T-cell (primary cell): ENCODE results near the gene HOXD12. TPM values are rescaled to one million over a fixed set of nuclear protein-coding genes. Genes with fewer than 3 reads are reported as not detected.

Source experiments
- ATAC-seq, 4 experiments: fragments of 200-7000 bp in 3 of 4; fragments of 150-1000 bp in 1 of 4; cut with Tn5 transposase; replicated peaks in 1 of 4; 1 replicate in 3 of 4; 2 replicates in 1 of 4; pipeline ENCODE4 v1.10.0; 2021; ENCODE audit warnings: moderate library complexity in 3 of 4, mild to moderate bottlenecking in 2 of 4, moderate number of reproducible peaks in 1 of 4
- CTCF ChIA-PET, 2 donors: fragments of 300-600 bp; sonication (Branson Sonifier 250); formaldehyde crosslinking; loops; one replicate each; lab custom pipeline; 2022; ENCODE audit warnings: antibody characterized with exemption in 2 of 2; lab: Charles Lee
- POLR2A ChIA-PET, 2 donors: fragments of 300-600 bp; sonication (Branson Sonifier 250); formaldehyde crosslinking; loops; one replicate each; lab custom pipeline; 2022; ENCODE audit warnings: antibody characterized with exemption in 2 of 2; lab: Charles Lee
- DNase-seq, 35 experiments: peaks; one replicate each; pipeline versions ENCODE4 v3.0.0 to v3.0.0-alpha.2; 2013 to 2023
- H3K27ac ChIP-seq: one replicate; pipeline ENCODE4 v1.5.1; 2013; ENCODE audit warnings: low read length
- H3K27me3 ChIP-seq, 2 experiments: replicated peaks in 1 of 2; 1 replicate in 1 of 2; 2 replicates in 1 of 2; pipeline versions ENCODE4 v1.6.1 to v1.7.0; 2013; ENCODE audit warnings: low read length in 1 of 2, mixed read lengths in 1 of 2; ENCODE audit not compliant: control insufficient read depth in 2 of 2, insufficient read depth in 2 of 2; ENCODE audit errors: extremely low read depth in 1 of 2
- H3K36me3 ChIP-seq, 2 donors: 1 replicate in 1 of 2; 2 replicates in 1 of 2; pipeline versions ENCODE4 v1.6.1 to v1.7.0; 2013; ENCODE audit warnings: low read length in 1 of 2; ENCODE audit not compliant: control insufficient read depth in 2 of 2, insufficient read depth in 1 of 2; ENCODE audit errors: extremely low read depth in 1 of 2
- H3K4me1 ChIP-seq, 2 experiments: 1 replicate in 1 of 2; 2 replicates in 1 of 2; pipeline versions ENCODE4 v1.6.1 to v1.7.0; 2013; ENCODE audit warnings: low read length in 2 of 2, mixed read lengths in 1 of 2; ENCODE audit not compliant: insufficient read depth in 2 of 2, control insufficient read depth in 1 of 2; ENCODE audit errors: extremely low read depth in 1 of 2
- H3K4me3 ChIP-seq, 2 donors: 1 replicate in 1 of 2; 2 replicates in 1 of 2; pipeline versions ENCODE4 v1.5.1 to v1.7.0; 2013; ENCODE audit warnings: mild to moderate bottlenecking in 2 of 2, low read length in 1 of 2, moderate library complexity in 1 of 2; ENCODE audit not compliant: control insufficient read depth in 1 of 2; ENCODE audit errors: extremely low read depth in 1 of 2
- H3K9me3 ChIP-seq: 2 replicates; pipeline ENCODE4 v1.7.0; 2013
- H3K27ac Mint-ChIP-seq, 2 donors: one replicate each; pipeline ENCODE4 v1.8.0; 2020 to 2021; ENCODE audit warnings: mild to moderate bottlenecking in 2 of 2, mixed read lengths in 2 of 2
- H3K27me3 Mint-ChIP-seq, 2 donors: one replicate each; pipeline ENCODE4 v1.8.0; 2021 to 2022; ENCODE audit warnings: mixed read lengths in 2 of 2
- H3K36me3 Mint-ChIP-seq: one replicate; pipeline ENCODE4 v1.8.0; 2021; ENCODE audit warnings: mixed read lengths
- H3K4me1 Mint-ChIP-seq, 3 donors: one replicate each; pipeline ENCODE4 v1.8.0; 2020 to 2022; ENCODE audit warnings: mixed read lengths in 3 of 3, mild to moderate bottlenecking in 1 of 3
- H3K4me3 Mint-ChIP-seq, 3 donors: one replicate each; pipeline ENCODE4 v1.8.0; 2020 to 2022; ENCODE audit warnings: mild to moderate bottlenecking in 3 of 3, mixed read lengths in 3 of 3, moderate library complexity in 3 of 3
- H3K9me3 Mint-ChIP-seq, 3 donors: one replicate each; pipeline ENCODE4 v1.8.0; 2020 to 2022; ENCODE audit warnings: mixed read lengths in 3 of 3
- WGBS: methylation state at CpG from one replicate; pipeline ENCODE4 v1.1.5; 2013; ENCODE audit warnings: missing lambda C conversion rate; ENCODE audit not compliant: insufficient coverage; 5-methylcytosine and 5-hydroxymethylcytosine counted together
- total RNA-seq, 35 experiments: library from RNA in 6 of 35; stranded (reverse) in 6 of 35; fragments of 120-200 nt in 1 of 35; gene quantifications; one replicate each; pipeline versions ENCODE4 v1.2.1 to v1.2.4 and lab custom pipeline; 2013 to 2026

Gene HOXD12
- total RNA-seq, 5 donors from 2014 or later (not counting 1 experiment from before 2014, with no cell fraction given), result not detected

DNA sequence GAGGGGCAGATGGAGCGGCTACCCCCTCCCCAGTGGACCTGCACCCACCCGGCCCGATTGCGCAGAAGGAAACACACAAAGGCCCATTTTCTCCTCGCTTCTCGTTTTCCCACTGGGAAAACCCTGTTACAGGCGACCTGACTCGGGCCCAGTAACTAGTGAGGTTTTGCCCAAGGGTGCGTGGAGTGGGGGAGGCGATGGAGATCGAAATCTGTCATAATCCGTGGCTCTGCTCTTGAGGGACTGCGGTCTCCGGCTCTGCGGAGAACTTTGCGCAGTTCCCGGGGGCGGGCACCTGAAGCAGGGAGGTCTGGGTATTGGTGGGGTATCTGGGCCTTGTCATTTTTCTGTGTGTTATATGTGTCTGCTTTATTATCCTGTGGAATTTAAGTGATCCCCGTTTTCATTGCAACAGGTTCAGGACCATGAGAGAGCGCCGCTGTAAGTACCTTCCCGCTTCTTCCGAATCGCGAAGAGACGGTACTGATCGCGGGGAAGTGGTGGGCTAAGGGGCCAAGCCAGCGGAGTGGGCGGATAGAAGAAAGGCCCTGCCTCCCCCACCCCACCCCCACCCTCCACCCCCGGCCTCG, 47.7 kb downstream of the HOXD12 start:
- H3K27ac ChIP-seq, result no peak overlapping the region
- H3K4me3 Mint-ChIP-seq, result no peak overlapping the region
- peaks cover 4 to 12% (median 7%) of the 10 kb centered on the region in 3 donors for H3K4me1 Mint-ChIP-seq
- WGBS, result 18% methylated on average over 12 of the region's 32 CpGs
- POLR2A ChIA-PET, result no interaction called here
- peaks cover 21 to 84% of the 10 kb centered on the region in 2 experiments for H3K27me3 ChIP-seq
- no peak overlapping the region for H3K4me3 ChIP-seq
- no peaks in the 10 kb centered on the region for H3K9me3 ChIP-seq
- CTCF ChIA-PET, result interaction anchor here in 1 of 2 donors (0.6 kb wide), 1 partner anchor 8 kb away, joined by 3 read pairs; no protein-coding TSS in a partner anchor
- peaks cover 0 to 4% of the 10 kb centered on the region in 2 experiments for H3K4me1 ChIP-seq
- ATAC-seq (no peak), DNase-seq (no peak)
- no peaks in the 10 kb centered on the region for H3K36me3 Mint-ChIP-seq
- no peaks in the 10 kb centered on the region for H3K9me3 Mint-ChIP-seq
- H3K27ac Mint-ChIP-seq, result peak overlapping the region in 1 of 2 donors; percentile 36
- peaks cover 81 to 95% of the 10 kb centered on the region in 2 donors for H3K27me3 Mint-ChIP-seq
- H3K36me3 ChIP-seq, result no peaks in the 10 kb centered on the region

DNA sequence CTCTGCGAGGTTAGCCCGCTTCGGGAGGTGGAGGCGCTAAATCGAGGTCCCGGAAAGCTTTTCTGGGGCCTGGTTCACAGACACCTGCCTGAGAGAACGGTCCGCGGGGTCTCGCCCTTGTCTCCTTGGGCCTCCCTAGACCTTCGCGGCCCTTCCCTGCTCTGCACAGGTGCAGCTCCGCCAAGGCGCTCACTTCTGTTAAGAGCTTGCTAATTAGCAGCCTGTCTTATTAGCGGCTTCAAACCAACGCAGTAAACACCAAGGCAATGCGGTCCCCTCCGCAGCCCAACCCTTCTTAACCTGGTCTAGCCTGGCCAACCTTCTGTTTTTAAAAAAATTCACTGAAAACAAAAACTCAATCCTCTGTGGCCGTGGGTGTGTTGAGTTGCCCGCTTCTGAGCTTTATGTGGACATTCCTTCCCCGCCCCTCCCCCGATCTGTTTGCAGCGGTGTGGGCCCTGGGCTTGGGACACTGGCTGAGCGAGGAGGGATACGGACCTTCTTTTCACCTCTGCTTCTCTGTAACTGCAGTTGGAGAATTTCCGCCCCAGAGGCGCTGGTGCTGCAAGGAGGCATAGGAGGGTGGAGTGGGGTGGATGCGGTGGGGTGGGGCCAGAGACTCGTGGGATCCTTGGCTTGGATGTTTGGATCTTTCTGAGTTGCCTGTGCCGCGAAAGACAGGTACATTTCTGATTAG, 48.4 kb downstream of the HOXD12 start:
- CTCF ChIA-PET, result no interaction called here
- Mint-ChIP-seq H3K27ac (no peak overlapping the region), H3K4me3 (no peak overlapping the region)

DNA sequence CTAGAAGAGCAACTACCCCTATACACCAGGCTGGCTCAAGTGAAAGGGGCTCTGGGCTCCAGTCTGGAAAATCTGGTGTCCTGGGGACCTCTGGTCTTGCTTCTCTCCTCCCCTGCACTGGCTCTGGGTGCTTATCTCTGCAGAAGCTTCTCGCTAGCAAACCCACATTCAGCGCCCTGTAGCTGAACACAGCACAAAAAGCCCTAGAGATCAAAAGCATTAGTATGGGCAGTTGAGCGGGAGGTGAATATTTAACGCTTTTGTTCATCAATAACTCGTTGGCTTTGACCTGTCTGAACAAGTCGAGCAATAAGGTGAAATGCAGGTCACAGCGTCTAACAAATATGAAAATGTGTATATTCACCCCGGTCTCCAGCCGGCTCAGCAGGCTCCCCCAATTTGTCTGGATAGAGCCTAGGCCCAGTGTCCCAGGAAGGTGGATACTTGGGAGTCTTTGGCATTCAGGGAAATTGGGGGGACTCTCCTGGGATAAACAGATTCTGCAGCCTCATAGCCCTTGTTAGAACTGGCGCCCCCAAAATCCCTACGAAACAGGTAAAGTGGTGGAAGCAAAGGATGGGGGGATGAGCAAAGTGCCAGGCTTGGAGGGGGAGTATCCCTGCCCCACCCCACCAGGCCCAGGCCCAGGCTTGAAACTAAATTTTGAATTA, 49.3 kb downstream of the HOXD12 start:
- Histone ChIP-seq H3K27me3 (peaks cover 19 to 80% of the 10 kb centered on the region in 2 experiments), H3K9me3 (no peaks in the 10 kb centered on the region), H3K27ac (no peak overlapping the region), H3K4me3 (no peak overlapping the region), H3K36me3 (no peaks in the 10 kb centered on the region), H3K4me1 (peaks cover 0 to 7% of the 10 kb centered on the region in 2 experiments)
- no peaks in the 10 kb centered on the region for H3K9me3 Mint-ChIP-seq
- no peak overlapping the region for H3K27ac Mint-ChIP-seq
- CTCF ChIA-PET, result no interaction called here
- H3K27me3 Mint-ChIP-seq, result peaks cover 78 to 92% of the 10 kb centered on the region in 2 donors
- DNase-seq (no peak), ATAC-seq (no peak)
- H3K4me3 Mint-ChIP-seq, result no peak overlapping the region
- H3K36me3 Mint-ChIP-seq, result no peaks in the 10 kb centered on the region
- POLR2A ChIA-PET, result no interaction called here
- H3K4me1 Mint-ChIP-seq, result peaks cover 4 to 12% (median 7%) of the 10 kb centered on the region in 3 donors
- 43% methylated on average over 7 of the region's 11 CpGs for WGBS

More for the DNA sequence above, 48.4 kb downstream of the HOXD12 start:
- H3K27ac ChIP-seq, result no peak overlapping the region
- ATAC-seq, result no peak
- H3K36me3 Mint-ChIP-seq, result no peaks in the 10 kb centered on the region
- H3K36me3 ChIP-seq, result no peaks in the 10 kb centered on the region
- no peak for DNase-seq
- H3K4me1 Mint-ChIP-seq, result peaks cover 4 to 12% (median 7%) of the 10 kb centered on the region in 3 donors
- no peaks in the 10 kb centered on the region for H3K9me3 Mint-ChIP-seq
- POLR2A ChIA-PET, result no interaction called here
- H3K27me3 ChIP-seq, result peaks cover 21 to 84% of the 10 kb centered on the region in 2 experiments
- 13% methylated on average over 25 of the region's 31 CpGs for WGBS
- H3K4me1 ChIP-seq, result peaks cover 0 to 7% of the 10 kb centered on the region in 2 experiments
- no peak overlapping the region for H3K4me3 ChIP-seq
- no peaks in the 10 kb centered on the region for H3K9me3 ChIP-seq
- H3K27me3 Mint-ChIP-seq, result peaks cover 79 to 94% of the 10 kb centered on the region in 2 donors

DNA sequence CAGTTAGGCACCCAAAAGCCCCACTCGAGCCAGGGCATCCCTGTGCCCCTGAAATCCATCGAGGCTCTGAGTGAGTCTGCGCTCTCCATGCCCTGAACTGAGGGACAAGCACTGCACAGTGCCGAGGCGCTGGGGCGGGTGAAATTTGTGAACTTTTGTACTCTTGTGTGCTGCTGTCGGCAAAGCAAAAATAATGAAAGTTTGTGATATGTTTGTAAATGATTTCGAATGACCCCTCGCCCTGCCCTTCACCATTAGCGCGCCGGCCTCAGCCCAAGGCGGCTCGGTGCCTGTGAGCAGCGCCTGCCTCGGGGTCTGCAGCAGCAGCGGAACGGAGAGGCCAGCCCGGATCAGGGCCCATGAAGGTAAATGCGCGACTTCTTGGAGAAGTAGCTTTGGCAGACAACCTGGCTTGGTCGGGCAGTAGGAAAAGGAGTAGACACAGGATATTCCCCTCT, 49.9 kb downstream of the HOXD12 start:
- POLR2A ChIA-PET, result no interaction called here
- WGBS, result 19% methylated on average over 20 of the region's 22 CpGs
- no peak overlapping the region for H3K4me3 Mint-ChIP-seq
- Histone ChIP-seq H3K9me3 (no peaks in the 10 kb centered on the region), H3K36me3 (no peaks in the 10 kb centered on the region), H3K4me1 (peaks cover 0 to 7% of the 10 kb centered on the region in 2 experiments), H3K27me3 (peaks cover 16 to 76% of the 10 kb centered on the region in 2 experiments), H3K27ac (no peak overlapping the region), H3K4me3 (no peak overlapping the region)
- no peak overlapping the region for H3K27ac Mint-ChIP-seq
- H3K4me1 Mint-ChIP-seq, result peaks cover 4 to 12% (median 7%) of the 10 kb centered on the region in 3 donors
- H3K27me3 Mint-ChIP-seq, result peaks cover 78 to 93% of the 10 kb centered on the region in 2 donors
- ATAC-seq (no peak), DNase-seq (no peak)
- CTCF ChIA-PET, result no interaction called here
- H3K36me3 Mint-ChIP-seq, result no peaks in the 10 kb centered on the region
- H3K9me3 Mint-ChIP-seq, result no peaks in the 10 kb centered on the region

DNA sequence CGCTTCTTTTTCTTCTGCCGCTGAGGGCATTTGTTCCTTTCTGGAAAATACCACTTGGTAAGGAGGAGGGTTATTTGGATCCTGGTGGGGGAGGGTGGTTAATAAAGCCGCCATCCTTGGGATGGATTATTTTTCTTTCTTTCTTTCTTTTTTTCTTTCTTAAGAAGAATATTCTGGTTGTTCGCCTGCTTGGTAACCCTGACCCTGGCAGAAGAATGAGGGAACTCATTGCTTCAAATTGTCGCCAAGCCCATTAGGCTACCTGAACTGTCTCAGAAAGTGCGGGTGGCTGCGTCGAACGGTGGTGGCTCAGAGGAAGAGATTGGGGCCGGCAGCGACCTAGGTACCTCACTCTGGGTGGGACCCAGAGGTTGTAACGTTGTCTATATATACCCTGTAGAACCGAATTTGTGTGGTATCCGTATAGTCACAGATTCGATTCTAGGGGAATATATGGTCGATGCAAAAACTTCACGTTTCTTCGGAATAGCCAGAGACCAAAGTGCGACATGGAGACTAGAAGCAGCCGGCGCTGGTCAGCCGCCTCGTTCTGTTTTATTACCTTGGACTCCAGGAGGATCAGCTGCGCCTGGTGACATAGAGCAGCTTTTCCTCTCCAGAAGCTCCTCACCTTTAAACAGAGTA, 50.5 kb downstream of the HOXD12 start:
- Mint-ChIP-seq H3K36me3 (no peaks in the 10 kb centered on the region), H3K27me3 (peaks cover 78 to 92% of the 10 kb centered on the region in 2 donors), H3K4me1 (peaks cover 4 to 12% (median 7%) of the 10 kb centered on the region in 3 donors), H3K9me3 (no peaks in the 10 kb centered on the region), H3K27ac (peak overlapping the region in 1 of 2 donors; percentile 50), H3K4me3 (no peak overlapping the region)
- POLR2A ChIA-PET, result interaction anchor here in 1 of 2 donors (0.6 kb wide), 1 partner anchor 11 kb away, joined by 3 read pairs; no protein-coding TSS in a partner anchor
- WGBS, result 26% methylated on average over 15 of the region's 24 CpGs
- H3K4me1 ChIP-seq, result peaks cover 0 to 7% of the 10 kb centered on the region in 2 experiments
- H3K4me3 ChIP-seq, result no peak overlapping the region
- DNase-seq, result no peak
- ATAC-seq, result no peak
- peaks cover 16 to 75% of the 10 kb centered on the region in 2 experiments for H3K27me3 ChIP-seq
- H3K9me3 ChIP-seq, result no peaks in the 10 kb centered on the region
- H3K27ac ChIP-seq, result no peak overlapping the region
- CTCF ChIA-PET, result no interaction called here
- H3K36me3 ChIP-seq, result no peaks in the 10 kb centered on the region
